ENCODE results near the gene ARMC9.

DNA sequence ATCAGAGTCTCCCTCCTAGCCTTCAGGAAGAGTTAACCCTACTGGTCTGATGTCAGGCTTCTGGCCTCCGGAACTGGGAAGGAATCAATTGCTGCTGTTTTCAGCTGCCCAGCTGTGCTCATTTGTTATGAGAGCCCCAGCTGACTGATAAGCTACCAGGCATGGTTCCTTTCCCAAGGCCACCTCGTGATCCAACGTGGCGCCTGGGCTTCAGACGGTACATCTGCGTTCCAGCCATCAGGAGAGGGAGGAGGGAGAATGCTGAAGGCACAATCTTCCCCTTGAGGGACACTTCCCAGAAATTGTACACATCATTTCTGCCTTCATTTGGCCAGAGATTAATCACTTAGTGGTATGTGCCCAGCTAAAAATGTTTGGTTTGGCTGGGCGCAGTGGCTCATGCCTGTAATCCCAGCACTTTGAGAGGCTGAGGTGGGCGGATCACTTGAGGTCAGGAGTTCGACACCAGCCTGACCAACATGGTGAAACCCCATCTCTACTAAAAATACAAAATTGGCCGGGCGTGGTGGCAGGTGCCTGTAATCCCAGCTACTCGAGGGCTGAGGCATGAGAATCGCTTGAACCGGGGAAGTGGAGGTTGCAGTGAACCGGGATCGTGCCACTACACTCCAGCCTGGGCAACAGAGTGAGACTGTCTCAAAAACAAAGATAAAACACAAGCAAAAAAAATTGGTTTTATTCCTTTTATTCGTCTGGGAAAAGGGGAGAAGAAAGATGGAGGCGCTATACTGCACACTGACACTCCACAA, 10.5 kb upstream of the ARMC9 start:
- TF ChIP-seq, protein P1, sequence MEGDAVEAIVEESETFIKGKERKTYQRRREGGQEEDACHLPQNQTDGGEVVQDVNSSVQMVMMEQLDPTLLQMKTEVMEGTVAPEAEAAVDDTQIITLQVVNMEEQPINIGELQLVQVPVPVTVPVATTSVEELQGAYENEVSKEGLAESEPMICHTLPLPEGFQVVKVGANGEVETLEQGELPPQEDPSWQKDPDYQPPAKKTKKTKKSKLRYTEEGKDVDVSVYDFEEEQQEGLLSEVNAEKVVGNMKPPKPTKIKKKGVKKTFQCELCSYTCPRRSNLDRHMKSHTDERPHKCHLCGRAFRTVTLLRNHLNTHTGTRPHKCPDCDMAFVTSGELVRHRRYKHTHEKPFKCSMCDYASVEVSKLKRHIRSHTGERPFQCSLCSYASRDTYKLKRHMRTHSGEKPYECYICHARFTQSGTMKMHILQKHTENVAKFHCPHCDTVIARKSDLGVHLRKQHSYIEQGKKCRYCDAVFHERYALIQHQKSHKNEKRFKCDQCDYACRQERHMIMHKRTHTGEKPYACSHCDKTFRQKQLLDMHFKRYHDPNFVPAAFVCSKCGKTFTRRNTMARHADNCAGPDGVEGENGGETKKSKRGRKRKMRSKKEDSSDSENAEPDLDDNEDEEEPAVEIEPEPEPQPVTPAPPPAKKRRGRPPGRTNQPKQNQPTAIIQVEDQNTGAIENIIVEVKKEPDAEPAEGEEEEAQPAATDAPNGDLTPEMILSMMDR (IDR thresholded peaks at IDR 0.05; ENCODE audit: poor library complexity) = no peak
- no peak for TF ChIP-seq EZH2phosphoT487 (IDR thresholded peaks at IDR 0.05; ENCODE audit: low read depth, severe bottlenecking, unreplicated experiment)
